Heart right ventricle (tissue), 16 donors: Measurements from ENCODE around the gene ADGRE2. TPM values are rescaled to one million over a fixed set of nuclear protein-coding genes. Genes with fewer than 3 reads are reported as not detected.

Source experiments
- ATAC-seq, 8 donors: fragments of 200-7000 bp; cut with Tn5 transposase; one replicate each; pipeline ENCODE4 v1.9.1; 2020; ENCODE audit warnings: mild to moderate bottlenecking in 8 of 8, moderate library complexity in 8 of 8, moderate number of reproducible peaks in 1 of 8
- DNase-seq, 2 donors: peaks; one replicate each; pipeline ENCODE4 v3.0.0-alpha.2; 2020
- H3K27ac ChIP-seq, 10 donors: fragments of 200-600 bp; sonication (generic) in 2 of 10; one replicate each; pipeline versions ENCODE4 v1.5.0 to v1.8.0; 2020 to 2022; ENCODE audit warnings: mild to moderate bottlenecking in 3 of 10
- H3K27me3 ChIP-seq, 7 donors: fragments of 200-600 bp; one replicate each; pipeline ENCODE4 v1.8.0; 2021 to 2022; ENCODE audit warnings: mild to moderate bottlenecking in 2 of 7
- H3K36me3 ChIP-seq, 9 donors: fragments of 200-600 bp; sonication (generic) in 1 of 9; one replicate each; pipeline versions ENCODE4 v1.5.0 to v1.8.0; 2020 to 2022; ENCODE audit warnings: mild to moderate bottlenecking in 2 of 9
- H3K4me1 ChIP-seq, 9 donors: fragments of 200-600 bp; sonication (generic) in 1 of 9; one replicate each; pipeline versions ENCODE4 v1.5.0 to v1.8.0; 2020 to 2022; ENCODE audit warnings: mild to moderate bottlenecking in 4 of 9
- H3K4me3 ChIP-seq, 10 donors: fragments of 200-600 bp; sonication (generic) in 2 of 10; one replicate each; pipeline versions ENCODE4 v1.5.0 to v1.8.0; 2020 to 2022; ENCODE audit warnings: mild to moderate bottlenecking in 7 of 10, moderate library complexity in 2 of 10
- H3K9me3 ChIP-seq, 11 donors: fragments of 200-600 bp in 10 of 11; sonication (generic) in 2 of 11; one replicate each; pipeline versions ENCODE4 v1.5.0 to v1.8.0; 2013 to 2022; ENCODE audit warnings: mild to moderate bottlenecking in 2 of 11, control low read depth in 1 of 11, moderate library complexity in 1 of 11
- WGBS, 2 donors: extraction: QIAGEN DNeasy Blood & Tissue Kit; methylation state at CpG; one replicate each; pipeline ENCODE4 v1.1.7; 2013; ENCODE audit warnings: inconsistent platforms in 1 of 2; 5-methylcytosine and 5-hydroxymethylcytosine counted together
- intact Hi-C, 10 donors: fragments of 100-400 bp; cut with DNase I; formaldehyde crosslinking; loops; one replicate each; pipeline versions ENCODE4 v1.11.1 to v1.14.2; 2022
- polyA plus RNA-seq, 2 donors: library from polyadenylated mRNA; stranded (reverse); fragments of 200-250 nt; gene quantifications; one replicate each; pipeline ENCODE4 v1.2.3, GENCODE V29; 2013
- total RNA-seq, 10 donors: library from RNA; stranded (reverse); fragmentation: NEBNext Ultra II Directional in 3 of 10; extraction: Animal tissue kit (Norgen Biotek cat#: 25700) in 3 of 10; gene quantifications; one replicate each; pipeline versions ENCODE4 v1.2.1 to v1.2.4, GENCODE V29; 2021 to 2023
- TF ChIP-seq, protein P1 (sequence below), 9 donors: fragments of 200-600 bp; sonication (generic) in 2 of 9; IDR thresholded peaks; one replicate each; pipeline versions ENCODE4 v1.5.0 to v1.8.0; 2021 to 2022; ENCODE audit warnings: antibody characterized with exemption in 9 of 9, mild to moderate bottlenecking in 5 of 9, moderate library complexity in 1 of 9
- donor health status: Arrhythmogenic right ventricular cardiomyopathy.
- donor health status: ischemic (EF 13 %, LVEDD 7.1; RV severe dilation, severe dysfunction).
- donor health status: healthy with polysubstance abuse.
- donor health status: DM: no; HTN: yes; CAD: no.
- donor health status: DM: no; HTN: no; CAD: no.
- donor health status: ischemic (EF 25% LVEDD 6.9; RV normal size, moderate dysfunction).
- donor health status: ischemic (EF 25% LVEDD 5.7; RV mildly dilated, moderate dysfunction).
- donor health status: healthy.
- donor health status: DM: yes; HTN: yes; CAD: no.
- donor health status: Ischemic cardiomyopathy.
- donor health status: ischemic (EF 35%, LVEDD 5.7; RV mildly dilated, moderate dysfunction).
- donor health status: nonischemic (EF 11% LVEDD 7.7; RV severe dilation, severe dysfunction).
- donor health status: DM: yes; HTN: yes; CAD: no.
- donor health status: PGD.
- donor health status: ischemic (EF 29% LVEDD 5.4; RV normal size, mild dysfunction).
- donor health status: nonischemic (EF 23%, LVEDD 6.1; RV moderate dilation, normal function).

Gene ADGRE2
- total and polyA plus RNA-seq, 12 donors: 0.17 to 5.0 (median 0.79) TPM

DNA sequence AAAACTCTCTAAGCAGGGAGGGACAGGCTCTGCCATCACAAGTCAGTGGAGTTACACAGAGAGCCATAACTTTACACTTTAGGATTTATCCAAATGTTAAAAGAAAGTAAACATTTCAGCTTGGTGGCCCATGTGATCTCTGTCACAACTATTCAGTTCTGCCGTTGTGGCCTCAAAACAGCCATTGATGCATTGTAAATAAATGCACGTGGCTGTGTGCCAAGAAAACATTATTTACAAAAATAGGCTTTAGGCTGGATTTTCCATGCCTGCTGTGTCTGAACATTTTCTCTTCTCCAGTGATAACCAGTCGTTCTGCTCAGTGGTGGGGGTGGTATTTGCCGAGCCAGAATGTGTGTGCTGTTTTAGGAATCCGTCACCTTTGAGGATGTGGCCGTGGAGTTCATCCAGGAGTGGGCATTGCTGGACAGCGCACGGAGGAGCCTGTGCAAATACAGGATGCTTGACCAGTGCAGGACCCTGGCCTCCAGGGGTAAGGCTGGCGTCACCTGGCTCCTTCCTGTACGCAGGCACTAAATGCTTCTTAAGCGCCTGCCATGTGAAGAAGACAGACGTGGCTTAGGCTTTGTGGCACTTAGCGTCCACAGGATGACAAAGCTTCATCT, 83.6 kb downstream of the ADGRE2 start:
- 86 to 91% methylated on average over 13 of the region's 13 CpGs for WGBS, 2 donors
- Histone ChIP-seq H3K4me3 (no peak overlapping the region), H3K4me1 (peaks cover 3 to 16% (median 11%) of the 10 kb centered on the region in 9 donors), H3K27ac (no peak overlapping the region), H3K27me3 (no peaks in the 10 kb centered on the region), H3K36me3 (peaks cover 0 to 73% (median 39%) of the 10 kb centered on the region in 9 donors), H3K9me3 (no peaks in the 10 kb centered on the region)
- no peak for DNase-seq
- no peak for ATAC-seq
- TF ChIP-seq, protein P1, sequence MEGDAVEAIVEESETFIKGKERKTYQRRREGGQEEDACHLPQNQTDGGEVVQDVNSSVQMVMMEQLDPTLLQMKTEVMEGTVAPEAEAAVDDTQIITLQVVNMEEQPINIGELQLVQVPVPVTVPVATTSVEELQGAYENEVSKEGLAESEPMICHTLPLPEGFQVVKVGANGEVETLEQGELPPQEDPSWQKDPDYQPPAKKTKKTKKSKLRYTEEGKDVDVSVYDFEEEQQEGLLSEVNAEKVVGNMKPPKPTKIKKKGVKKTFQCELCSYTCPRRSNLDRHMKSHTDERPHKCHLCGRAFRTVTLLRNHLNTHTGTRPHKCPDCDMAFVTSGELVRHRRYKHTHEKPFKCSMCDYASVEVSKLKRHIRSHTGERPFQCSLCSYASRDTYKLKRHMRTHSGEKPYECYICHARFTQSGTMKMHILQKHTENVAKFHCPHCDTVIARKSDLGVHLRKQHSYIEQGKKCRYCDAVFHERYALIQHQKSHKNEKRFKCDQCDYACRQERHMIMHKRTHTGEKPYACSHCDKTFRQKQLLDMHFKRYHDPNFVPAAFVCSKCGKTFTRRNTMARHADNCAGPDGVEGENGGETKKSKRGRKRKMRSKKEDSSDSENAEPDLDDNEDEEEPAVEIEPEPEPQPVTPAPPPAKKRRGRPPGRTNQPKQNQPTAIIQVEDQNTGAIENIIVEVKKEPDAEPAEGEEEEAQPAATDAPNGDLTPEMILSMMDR (IDR thresholded peaks at IDR 0.05): no peak
- intact Hi-C loops: loop anchor here in 1 of 10 donors (5.0 kb wide), 1 partner anchor 122 kb away; the partner anchor contains the start of gene NDUFB7

DNA sequence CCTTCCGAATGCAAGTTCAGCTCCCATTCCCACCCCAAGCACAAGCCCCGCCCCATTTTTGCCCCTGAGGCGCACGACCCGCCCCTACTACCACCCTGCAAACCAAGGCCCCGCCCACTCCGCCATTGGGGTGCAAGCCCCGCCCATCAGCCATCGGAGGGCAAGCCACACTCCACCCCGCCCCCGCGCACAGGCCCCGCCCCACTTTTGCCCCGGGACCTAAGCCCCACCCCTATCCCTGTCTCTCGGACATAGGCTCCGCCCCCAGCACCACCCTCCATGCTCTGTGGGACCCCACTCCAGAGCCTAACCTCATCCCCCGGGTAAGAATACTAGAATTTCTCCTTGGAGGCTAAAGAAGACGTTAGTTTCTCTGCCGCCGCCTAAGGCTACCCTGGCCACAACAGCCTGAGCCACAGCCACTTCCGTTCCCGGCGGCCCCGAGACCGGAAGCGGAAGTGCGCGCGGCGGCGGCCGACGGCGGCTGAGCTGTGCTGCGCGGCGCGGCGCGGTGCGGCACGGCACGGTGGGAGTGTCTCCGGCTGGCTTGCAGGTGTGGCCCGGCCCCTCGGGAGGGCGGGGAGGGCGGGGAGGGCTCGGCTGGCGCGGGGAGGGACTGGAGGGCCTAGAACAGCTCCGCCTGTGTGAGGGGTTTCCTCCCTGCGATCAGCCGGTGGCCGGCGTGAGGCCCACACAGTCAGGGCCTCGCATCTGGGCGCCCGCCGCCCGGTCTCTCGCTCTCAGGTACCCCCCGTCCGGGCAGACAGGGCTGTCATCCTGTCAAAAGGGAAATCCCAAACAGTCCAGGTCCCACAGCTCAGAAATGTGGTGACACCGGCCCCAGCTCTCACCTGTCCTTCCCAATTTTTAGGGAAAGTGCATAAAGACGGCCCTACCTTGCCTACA, 88.5 kb downstream of the ADGRE2 start, which contains the start of gene ZNF333:
Gene ZNF333, plus strand, starts transcription at position 451 of the 906 bp plus-strand sequence. CDS start 3,444 bp downstream, outside the sequence.
- peak; percentile 97 to 99 for DNase-seq
- Histone ChIP-seq H3K4me1 (peaks cover 3 to 28% (median 13%) of the 10 kb centered on the region in 9 donors), H3K27me3 (no peaks in the 10 kb centered on the region), H3K27ac (peak within 1 kb of the TSS; percentile 47 to 98 (median 95)), H3K4me3 (peak within 1 kb of the TSS; percentile 59 to 96 (median 88)), H3K9me3 (no peaks in the 10 kb centered on the region), H3K36me3 (peaks cover 0 to 23% (median 1%) of the 10 kb centered on the region in 9 donors)
- TF ChIP-seq, protein P1 (IDR thresholded peaks at IDR 0.05): no peak
- intact Hi-C loops: loop anchor here in 9 of 10 donors (2.0 to 10.0 kb wide), 4 partner anchors 113 to 118 kb away; partner anchors contain the start of gene NDUFB7 (in 8 of the 9)
- WGBS, 2 donors: 1% methylated on average over 51 to 66 of the region's 66 CpGs
- ATAC-seq: peak; percentile 98 to 100 (median 99)

DNA sequence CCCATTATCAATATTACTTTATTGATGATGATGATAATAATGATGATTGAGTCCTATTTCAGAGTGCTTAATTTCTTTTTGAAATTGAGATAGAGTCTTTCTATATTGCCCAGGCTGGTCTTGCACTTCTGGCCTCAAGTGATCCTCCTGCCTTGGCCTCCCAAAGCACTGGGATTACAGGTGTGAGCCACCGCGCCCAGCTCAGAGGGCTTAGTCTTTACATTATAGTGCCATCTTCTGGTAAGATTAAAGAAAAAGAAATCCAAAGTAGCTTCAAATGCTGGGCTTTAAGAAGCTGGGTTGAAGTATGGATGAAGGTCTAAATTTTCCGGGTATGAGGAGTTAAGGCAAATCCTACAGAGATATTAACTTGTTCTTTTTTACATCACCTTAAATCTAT, 91.9 kb downstream of the ADGRE2 start:
- H3K9me3 ChIP-seq: no peaks in the 10 kb centered on the region
- 39 to 43% methylated on average over 3 of the region's 3 CpGs for WGBS, 2 donors
- TF ChIP-seq, protein P1 (IDR thresholded peaks at IDR 0.05): peak in 7 of 9 donors; percentile 11 to 54 (median 29)
- H3K36me3 ChIP-seq: no peaks in the 10 kb centered on the region
- peaks cover 0 to 7% (median 0%) of the 10 kb centered on the region in 7 donors for H3K27me3 ChIP-seq
- H3K27ac ChIP-seq: no peak overlapping the region
- DNase-seq (no peak), ATAC-seq (no peak)
- H3K4me3 ChIP-seq: no peak overlapping the region
- H3K4me1 ChIP-seq: peaks cover 3 to 38% (median 13%) of the 10 kb centered on the region in 9 donors
- intact Hi-C loops: loop anchor here in 6 of 10 donors (5.0 to 10.0 kb wide), 3 partner anchors 109 to 114 kb away; partner anchors contain the start of gene NDUFB7 (in 5 of the 6)

GRCh38 chr19:14683439-14683838, 94.9 kb downstream of the ADGRE2 start:
- intact Hi-C loops: loop anchor here in 1 of 10 donors (10.0 kb wide), 1 partner anchor 109 kb away; the partner anchor contains the start of gene NDUFB7
- peak overlapping the region in 1 of 10 donors; percentile 16 for H3K27ac ChIP-seq
- no peaks in the 10 kb centered on the region for H3K36me3 ChIP-seq
- 37 to 48% methylated on average over 3 of the region's 3 CpGs for WGBS, 2 donors
- DNase-seq: no peak
- H3K9me3 ChIP-seq: no peaks in the 10 kb centered on the region
- peaks cover 0 to 17% (median 0%) of the 10 kb centered on the region in 9 donors for H3K4me1 ChIP-seq
- H3K4me3 ChIP-seq: no peak overlapping the region
- peaks cover 0 to 7% (median 0%) of the 10 kb centered on the region in 7 donors for H3K27me3 ChIP-seq
- TF ChIP-seq, protein P1 (IDR thresholded peaks at IDR 0.05): no peak
- no peak for ATAC-seq
